Stimulated activated CD8-positive, alpha-beta memory T cell treated with anti-CD3 and anti-CD28 coated beads, Interleukin-12 subunit alpha, Interleukin-12 subunit beta, amount 100 ng/mL, for 24 hours (primary cell): ENCODE results near the gene SHANK2.

Experiments used
- DNase-seq: peaks from one replicate; pipeline ENCODE4 v3.0.0-alpha.2; 2020; ENCODE audit errors: extremely low read depth

SHANK2 gene

GRCh38 chr11:71269603-71270511, 17.5 kb upstream of the SHANK2 start:
- no peak for DNase-seq

GRCh38 chr11:71268706-71269321, 16.4 kb upstream of the SHANK2 start:
- DNase-seq, result no peak

- DNase-seq, result no peak
Measured at GRCh38 chr11:71267807-71268421, 15.5 kb upstream of the SHANK2 start.

GRCh38 chr11:71266114-71266833, 13.9 kb upstream of the SHANK2 start:
- no peak for DNase-seq

- no peak for DNase-seq
Measured at GRCh38 chr11:71265559-71266092, 13.2 kb upstream of the SHANK2 start.

GRCh38 chr11:71263386-71263785, 11.0 kb upstream of the SHANK2 start:
- DNase-seq, result no peak

- no peak for DNase-seq
Measured at GRCh38 chr11:71255800-71256479, 3.6 kb upstream of the SHANK2 start.

- no peak for DNase-seq
Measured at GRCh38 chr11:71255323-71255722, 2.9 kb upstream of the SHANK2 start.

GRCh38 chr11:71253794-71254193, 1.4 kb upstream of the SHANK2 start:
- no peak for DNase-seq

- DNase-seq, result no peak
Measured at GRCh38 chr11:71252770-71253730, 673 bp upstream of the SHANK2 start.

GRCh38 chr11:71251761-71252268, 562 bp downstream of the SHANK2 start:
- DNase-seq, result no peak

- DNase-seq, result no peak
Measured at GRCh38 chr11:71251151-71251721, 1.1 kb downstream of the SHANK2 start.

- no peak for DNase-seq
Measured at GRCh38 chr11:71250523-71251150, 1.7 kb downstream of the SHANK2 start.

GRCh38 chr11:71249301-71249700, 3.1 kb downstream of the SHANK2 start:
- DNase-seq, result no peak

- no peak for DNase-seq
Measured at GRCh38 chr11:71248656-71249055, 3.7 kb downstream of the SHANK2 start.

GRCh38 chr11:71248251-71248570, 4.2 kb downstream of the SHANK2 start:
- DNase-seq, result no peak

GRCh38 chr11:71247551-71248250, 4.7 kb downstream of the SHANK2 start:
- no peak for DNase-seq

- DNase-seq, result no peak
Measured at GRCh38 chr11:71246559-71246958, 5.8 kb downstream of the SHANK2 start.
